CD4-positive, CD25-positive, alpha-beta regulatory T cell (primary cell): ENCODE data around the gene GARS1. TPM values are rescaled to one million over a fixed set of nuclear protein-coding genes. Genes with fewer than 3 reads are reported as not detected.
"Not testable (repeated sequence)": the region's sequence is repeated elsewhere in the genome, so short reads cannot be mapped to it uniquely, and the experiment has no call there.

Experiments
- ATAC-seq, 2 donors: fragments of 150-1000 bp; cut with Tn5 transposase; one replicate each; pipeline ENCODE4 v1.10.0; 2021; ENCODE audit warnings: low read depth in 2 of 2, moderate number of reproducible peaks in 2 of 2, moderate library complexity in 1 of 2
- DNase-seq, 3 donors: peaks; one replicate each; pipeline versions ENCODE4 v3.0.0 to v3.0.0-alpha.2; 2012 to 2022; ENCODE audit warnings: mixed read lengths in 1 of 3
- H3K27ac ChIP-seq: one replicate; pipeline ENCODE4 v1.7.0; 2013; ENCODE audit warnings: mild to moderate bottlenecking, low read length; ENCODE audit not compliant: insufficient read depth, poor library complexity, severe bottlenecking
- H3K27me3 ChIP-seq: one replicate; pipeline ENCODE4 v1.7.0; 2013; ENCODE audit warnings: low read length; ENCODE audit not compliant: control insufficient read depth, insufficient read depth
- H3K36me3 ChIP-seq: one replicate; pipeline ENCODE4 v1.7.0; 2013; ENCODE audit warnings: mild to moderate bottlenecking, low read length, moderate library complexity; ENCODE audit not compliant: control insufficient read depth, insufficient read depth
- H3K4me1 ChIP-seq: 2 replicates; pipeline ENCODE4 v1.7.0; 2013; ENCODE audit warnings: mild to moderate bottlenecking, low read length; ENCODE audit not compliant: insufficient read depth, control insufficient read depth, poor library complexity, severe bottlenecking
- H3K4me3 ChIP-seq: one replicate; pipeline ENCODE4 v1.7.0; 2013; ENCODE audit warnings: low read depth, mild to moderate bottlenecking, low read length, moderate library complexity
- H3K9me3 ChIP-seq, 2 experiments: 1 replicate in 1 of 2; 2 replicates in 1 of 2; pipeline ENCODE4 v1.7.0; 2013; ENCODE audit warnings: low read length in 2 of 2, mild to moderate bottlenecking in 1 of 2, moderate library complexity in 1 of 2; ENCODE audit not compliant: control insufficient read depth in 2 of 2
- H3K27ac Mint-ChIP-seq, 3 donors: one replicate each; pipeline ENCODE4 v1.8.0; 2020 to 2022; ENCODE audit warnings: mild to moderate bottlenecking in 3 of 3, mixed read lengths in 3 of 3, moderate library complexity in 2 of 3
- H3K27me3 Mint-ChIP-seq: one replicate; pipeline ENCODE4 v1.8.0; 2022; ENCODE audit warnings: mild to moderate bottlenecking, mixed read lengths
- H3K36me3 Mint-ChIP-seq: one replicate; pipeline ENCODE4 v1.8.0; 2020; ENCODE audit warnings: mixed read lengths
- H3K4me1 Mint-ChIP-seq, 4 donors: one replicate each; pipeline ENCODE4 v1.8.0; 2020 to 2022; ENCODE audit warnings: mixed read lengths in 4 of 4, mild to moderate bottlenecking in 1 of 4
- H3K4me3 Mint-ChIP-seq, 4 donors: one replicate each; pipeline ENCODE4 v1.8.0; 2020 to 2022; ENCODE audit warnings: mild to moderate bottlenecking in 4 of 4, mixed read lengths in 4 of 4, moderate library complexity in 3 of 4
- H3K9me3 Mint-ChIP-seq, 7 donors: one replicate each; pipeline ENCODE4 v1.8.0; 2020 to 2022; ENCODE audit warnings: mixed read lengths in 7 of 7, mild to moderate bottlenecking in 3 of 7, moderate library complexity in 2 of 7
- polyA plus RNA-seq, 4 donors: library from polyadenylated mRNA; unstranded; fragments of 300-500 nt; fragmentation: Illumina TruSeq; gene quantifications; one replicate each; pipeline ENCODE4 v1.2.3, GENCODE V29; 2021
- total RNA-seq: library from RNA; stranded (reverse); gene quantifications from one replicate; pipeline ENCODE4 v1.2.3, GENCODE V29; 2022

Gene GARS1
- total and polyA plus RNA-seq, 5 donors from 2014 or later, result 76.2 to 116 (median 88.1) TPM

DNA sequence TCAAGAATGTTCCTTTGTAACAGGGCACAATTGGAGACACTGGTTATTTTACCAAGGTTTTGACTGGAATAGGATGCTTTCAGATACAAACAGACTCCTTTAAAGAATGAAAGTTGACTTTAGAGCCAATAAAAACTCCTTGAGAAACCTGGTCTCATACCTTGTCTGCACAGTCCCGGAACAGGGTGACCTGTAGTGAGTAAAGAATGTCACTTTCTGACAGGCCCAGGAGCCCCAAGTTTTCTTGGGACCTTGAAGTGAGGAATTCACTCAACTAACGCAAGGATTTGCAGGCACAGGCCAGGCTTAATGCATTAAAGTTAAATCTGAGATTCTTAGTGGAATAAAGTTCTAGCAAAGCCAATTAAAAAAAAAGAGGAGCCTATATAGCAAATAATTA lies 11.5 kb upstream of the GARS1 start:
- Histone ChIP-seq H3K36me3 (peaks cover 58% of the 10 kb centered on the region), H3K4me3 (no peak overlapping the region), H3K27ac (no peak overlapping the region), H3K9me3 (no peaks in the 10 kb centered on the region), H3K27me3 (no peaks in the 10 kb centered on the region), H3K4me1 (no peaks in the 10 kb centered on the region)
- Mint-ChIP-seq H3K4me1 (peaks cover 0 to 6% (median 3%) of the 10 kb centered on the region in 4 donors), H3K27ac (no peak overlapping the region), H3K9me3 (peaks cover 0 to 3% (median 0%) of the 10 kb centered on the region in 7 donors), H3K36me3 (peaks cover 43% of the 10 kb centered on the region), H3K4me3 (no peak overlapping the region), H3K27me3 (no peaks in the 10 kb centered on the region)
- DNase-seq (no peak), ATAC-seq (no peak)

DNA sequence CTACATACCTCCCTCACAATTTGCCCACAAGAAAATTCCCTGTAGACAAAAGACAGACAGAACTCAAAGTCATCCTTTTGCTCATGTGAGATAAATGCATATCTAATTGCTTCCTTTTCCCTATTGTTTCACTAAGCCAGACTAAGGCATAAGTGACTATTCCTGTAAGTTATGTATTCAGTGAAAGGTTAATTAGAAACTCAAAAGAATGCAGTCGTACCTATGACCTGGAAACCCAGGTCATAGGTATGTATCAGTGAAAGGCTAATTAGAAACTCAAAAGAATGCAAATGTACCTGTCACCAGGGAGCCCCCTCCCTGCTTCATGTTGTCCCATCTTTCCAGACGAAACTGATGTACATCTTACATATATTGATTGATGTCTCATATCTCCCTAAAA lies 10.3 kb upstream of the GARS1 start:
- H3K9me3 ChIP-seq, result no peaks in the 10 kb centered on the region
- no peaks in the 10 kb centered on the region for H3K4me1 ChIP-seq
- peak overlapping the region in 1 of 3 donors; percentile 29 for H3K27ac Mint-ChIP-seq
- no peaks in the 10 kb centered on the region for H3K27me3 ChIP-seq
- DNase-seq (no peak), ATAC-seq (no peak)
- H3K36me3 ChIP-seq, result peaks cover 50% of the 10 kb centered on the region
- H3K27ac ChIP-seq, result no peak overlapping the region
- H3K4me3 ChIP-seq, result no peak overlapping the region
- peaks cover 6 to 13% (median 11%) of the 10 kb centered on the region in 4 donors for H3K4me1 Mint-ChIP-seq
- no peak overlapping the region for H3K4me3 Mint-ChIP-seq
- peaks cover 38% of the 10 kb centered on the region for H3K36me3 Mint-ChIP-seq
- H3K27me3 Mint-ChIP-seq, result no peaks in the 10 kb centered on the region
- H3K9me3 Mint-ChIP-seq, result peaks cover 0 to 3% (median 0%) of the 10 kb centered on the region in 7 donors

DNA sequence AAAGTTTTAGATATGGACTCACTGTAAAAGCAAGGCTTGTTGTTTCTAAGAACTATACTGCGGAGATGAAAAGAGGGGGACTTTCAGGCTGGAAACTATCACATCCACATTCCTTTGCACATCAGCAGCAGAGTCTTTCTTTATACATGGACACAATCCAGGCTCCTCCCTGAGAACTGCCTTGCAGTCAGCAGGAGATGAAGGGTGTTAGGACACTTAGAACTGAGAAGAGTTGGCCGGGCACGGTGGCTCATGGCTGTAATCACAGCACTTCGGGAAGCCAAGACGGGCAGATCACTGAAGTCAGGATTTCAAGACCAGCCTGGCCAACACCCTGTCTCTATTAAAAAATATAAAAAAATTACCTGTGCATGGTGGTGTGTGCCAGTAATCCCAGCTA lies 9.7 kb upstream of the GARS1 start:
- peak overlapping the region in 1 of 3 donors; percentile 29 for H3K27ac Mint-ChIP-seq
- Histone ChIP-seq H3K27ac (no peak overlapping the region), H3K4me3 (no peak overlapping the region), H3K36me3 (peaks cover 50% of the 10 kb centered on the region), H3K27me3 (no peaks in the 10 kb centered on the region), H3K4me1 (no peaks in the 10 kb centered on the region), H3K9me3 (no peaks in the 10 kb centered on the region)
- peaks cover 0 to 3% (median 0%) of the 10 kb centered on the region in 7 donors for H3K9me3 Mint-ChIP-seq
- no peaks in the 10 kb centered on the region for H3K27me3 Mint-ChIP-seq
- ATAC-seq (no peak), DNase-seq (no peak)
- H3K4me3 Mint-ChIP-seq, result no peak overlapping the region
- peaks cover 12 to 18% (median 16%) of the 10 kb centered on the region in 4 donors for H3K4me1 Mint-ChIP-seq
- H3K36me3 Mint-ChIP-seq, result peaks cover 38% of the 10 kb centered on the region

DNA sequence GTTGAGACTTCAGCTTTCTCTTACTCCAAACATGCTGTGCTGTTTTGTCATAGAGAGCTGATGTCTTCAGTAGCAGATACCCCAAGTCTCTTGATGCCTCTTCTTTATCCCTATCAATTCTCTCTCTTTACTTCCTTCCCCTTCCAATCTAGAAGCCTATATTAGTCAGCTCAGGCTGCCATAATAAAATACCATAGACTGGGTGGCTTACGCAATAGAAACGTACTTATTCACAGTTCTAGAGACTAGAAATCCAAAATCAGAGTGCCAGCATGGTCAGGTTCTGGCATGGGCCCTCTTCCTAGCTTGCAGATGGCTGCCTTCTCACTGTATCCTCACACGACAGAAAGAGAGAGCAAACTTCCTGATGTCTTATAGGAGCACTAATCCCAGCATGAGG lies 9.0 kb upstream of the GARS1 start:
- Mint-ChIP-seq H3K27ac (no peak overlapping the region), H3K27me3 (no peaks in the 10 kb centered on the region), H3K9me3 (peaks cover 0 to 3% (median 0%) of the 10 kb centered on the region in 7 donors), H3K36me3 (peaks cover 32% of the 10 kb centered on the region), H3K4me3 (no peak overlapping the region), H3K4me1 (peaks cover 16 to 22% (median 17%) of the 10 kb centered on the region in 4 donors)
- ATAC-seq (no peak), DNase-seq (no peak)
- H3K4me1 ChIP-seq, result no peaks in the 10 kb centered on the region
- no peak overlapping the region for H3K4me3 ChIP-seq
- no peaks in the 10 kb centered on the region for H3K27me3 ChIP-seq
- H3K27ac ChIP-seq, result no peak overlapping the region
- no peaks in the 10 kb centered on the region for H3K9me3 ChIP-seq
- H3K36me3 ChIP-seq, result peaks cover 47% of the 10 kb centered on the region

DNA sequence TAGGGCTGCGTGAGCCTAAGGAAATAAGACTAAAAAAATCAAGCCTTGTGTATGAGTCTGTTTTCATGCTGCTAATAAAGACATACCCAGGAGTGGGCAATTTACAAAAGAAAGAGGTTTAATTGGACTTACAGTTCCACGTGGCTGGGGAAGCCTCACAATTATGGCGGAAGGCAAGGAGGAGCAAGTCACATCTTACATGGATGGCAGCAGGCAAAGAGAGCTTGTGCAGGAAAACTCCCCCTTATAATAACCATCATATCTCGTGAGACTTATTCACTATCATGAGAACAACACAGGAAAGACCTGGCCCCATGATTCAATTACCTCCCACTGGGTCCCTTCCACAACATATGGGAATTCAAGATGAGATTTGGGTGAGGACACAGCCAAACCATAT lies 7.1 kb upstream of the GARS1 start:
- peaks cover 34 to 39% (median 35%) of the 10 kb centered on the region in 4 donors for H3K4me1 Mint-ChIP-seq

DNA sequence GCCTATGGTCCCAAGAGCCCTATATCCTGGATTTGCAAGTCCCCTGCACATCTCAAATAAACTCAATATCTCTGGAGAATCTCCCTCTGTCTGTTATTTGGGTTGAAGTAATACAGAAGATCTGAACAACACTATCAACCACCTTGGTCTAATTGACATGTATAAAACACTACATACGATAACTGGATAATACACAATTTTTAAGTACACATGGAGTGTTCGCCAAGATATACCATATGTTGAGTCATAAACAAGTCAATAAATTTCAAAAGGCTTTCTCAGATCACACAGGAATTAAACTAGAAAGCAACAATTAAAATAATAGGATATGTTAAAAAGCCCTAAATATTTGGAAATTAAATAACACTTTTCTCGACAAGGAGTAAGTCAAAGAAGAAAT lies 5.6 kb upstream of the GARS1 start:
- Mint-ChIP-seq H3K4me1 (peaks cover 43 to 47% (median 45%) of the 10 kb centered on the region in 4 donors), H3K4me3 (no peak overlapping the region), H3K9me3 (peaks cover 0 to 3% (median 0%) of the 10 kb centered on the region in 7 donors), H3K36me3 (peaks cover 20% of the 10 kb centered on the region), H3K27me3 (no peaks in the 10 kb centered on the region), H3K27ac (no peak overlapping the region)
- no peak overlapping the region for H3K4me3 ChIP-seq
- H3K9me3 ChIP-seq, result no peaks in the 10 kb centered on the region
- no peak overlapping the region for H3K27ac ChIP-seq
- no peak for DNase-seq
- H3K4me1 ChIP-seq, result peaks cover 7% of the 10 kb centered on the region
- no peaks in the 10 kb centered on the region for H3K27me3 ChIP-seq
- ATAC-seq, result no peak
- H3K36me3 ChIP-seq, result peaks cover 16% of the 10 kb centered on the region

More for the DNA sequence above, 7.1 kb upstream of the GARS1 start:
- H3K27ac Mint-ChIP-seq, H3K9me3 Mint-ChIP-seq, H3K4me3 Mint-ChIP-seq, H3K4me1 ChIP-seq, H3K9me3 ChIP-seq, H3K27me3 Mint-ChIP-seq, H3K4me3 ChIP-seq, DNase-seq, ATAC-seq, H3K27me3 ChIP-seq, H3K27ac ChIP-seq: not testable (repeated sequence)
- H3K36me3 Mint-ChIP-seq, result peaks cover 30% of the 10 kb centered on the region
- peaks cover 29% of the 10 kb centered on the region for H3K36me3 ChIP-seq

DNA sequence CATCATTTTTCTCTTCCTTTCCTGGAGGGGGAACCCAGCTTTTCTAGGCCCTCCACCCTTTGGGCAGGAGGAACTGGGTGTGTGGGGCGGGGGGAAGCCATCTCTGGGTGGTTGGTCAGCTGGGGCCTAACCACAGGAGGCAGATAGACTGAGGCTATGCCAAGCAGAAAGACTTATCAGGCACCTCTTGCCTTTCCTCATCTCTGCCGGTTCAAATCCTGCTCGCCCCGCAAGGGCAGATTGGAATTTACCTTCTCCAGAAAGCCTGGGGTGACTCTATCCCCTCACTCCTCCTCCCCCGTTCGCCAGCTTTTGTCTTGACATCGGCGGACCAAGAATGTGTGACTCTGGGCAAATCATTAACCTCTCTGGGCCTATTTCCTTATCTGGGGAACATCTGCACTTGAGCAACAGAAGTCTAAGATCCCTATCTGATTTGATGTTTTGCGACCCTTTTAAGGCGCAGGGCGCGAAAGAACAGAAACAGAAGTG lies 584 bp upstream of the GARS1 start:
- H3K27me3 ChIP-seq, result no peaks in the 10 kb centered on the region
- Mint-ChIP-seq H3K9me3 (peaks cover 0 to 1% (median 0%) of the 10 kb centered on the region in 7 donors), H3K36me3 (peaks cover 12% of the 10 kb centered on the region), H3K4me3 (peak overlapping the region; percentile 94 to 99 (median 99)), H3K27me3 (peaks cover 4% of the 10 kb centered on the region), H3K27ac (peak overlapping the region; percentile 99 to 100 (median 99)), H3K4me1 (peaks cover 62 to 86% (median 74%) of the 10 kb centered on the region in 4 donors)
- DNase-seq (peak in 1 of 3 donors; percentile 15), ATAC-seq (peak in 1 of 2 donors; percentile 10)
- H3K4me1 ChIP-seq, result peaks cover 32% of the 10 kb centered on the region
- peak overlapping the region; percentile 95 for H3K27ac ChIP-seq
- peaks cover 7% of the 10 kb centered on the region for H3K36me3 ChIP-seq
- peak overlapping the region; percentile 91 for H3K4me3 ChIP-seq
- no peaks in the 10 kb centered on the region for H3K9me3 ChIP-seq

DNA sequence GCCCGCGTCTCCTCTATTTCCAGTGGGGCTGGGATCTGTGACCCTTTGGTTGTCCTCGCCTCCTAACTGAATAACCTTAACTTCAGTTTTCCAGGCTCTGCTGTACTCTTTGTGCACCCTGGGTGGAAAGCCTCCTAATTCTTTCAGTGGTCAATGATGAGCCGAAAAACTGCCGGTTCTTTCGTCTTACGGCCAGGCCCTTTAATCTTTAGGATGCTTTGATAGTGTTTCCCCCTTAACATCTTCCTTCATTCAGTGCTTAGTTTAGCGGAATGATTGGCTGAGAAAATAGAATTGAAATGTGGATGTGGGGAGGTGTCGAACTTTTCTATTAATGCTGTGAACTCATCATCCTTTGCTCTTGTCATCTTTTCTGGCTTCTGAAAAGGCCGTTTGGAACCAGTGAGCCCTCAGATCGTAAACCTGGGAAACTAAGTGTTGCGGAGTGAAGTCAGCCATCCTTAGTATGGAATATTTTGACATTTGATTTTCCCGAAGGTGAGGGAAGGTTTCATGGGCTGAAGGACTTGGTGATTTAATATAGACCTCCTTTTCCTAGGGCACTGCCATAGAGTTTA lies 847 bp downstream of the GARS1 start:
- ATAC-seq (no peak), DNase-seq (peak in 1 of 3 donors; percentile 28)
- H3K9me3 ChIP-seq, result no peaks in the 10 kb centered on the region
- Mint-ChIP-seq H3K27ac (peak overlapping the region; percentile 99 to 100 (median 99)), H3K9me3 (peaks cover 0 to 1% (median 0%) of the 10 kb centered on the region in 7 donors), H3K36me3 (peaks cover 18% of the 10 kb centered on the region), H3K4me1 (peaks cover 52 to 80% (median 67%) of the 10 kb centered on the region in 4 donors), H3K27me3 (peaks cover 4% of the 10 kb centered on the region), H3K4me3 (peak overlapping the region; percentile 94 to 99 (median 99))
- peak overlapping the region; percentile 95 for H3K27ac ChIP-seq
- no peaks in the 10 kb centered on the region for H3K27me3 ChIP-seq
- H3K4me3 ChIP-seq, result peak overlapping the region; percentile 92
- H3K36me3 ChIP-seq, result peaks cover 19% of the 10 kb centered on the region
- peaks cover 32% of the 10 kb centered on the region for H3K4me1 ChIP-seq
